ENCODE results near the gene TAC1. TPM values are rescaled to one million over a fixed set of nuclear protein-coding genes. Genes with fewer than 3 reads are reported as not detected.

The TAC1 gene
- total RNA-seq, 1 experiment from 2014 or later, result not detected

GRCh38 chr7:97735075-97735474, 3.2 kb downstream of the TAC1 start:
- POLR2A ChIA-PET (ENCODE audit: unreplicated experiment), result no interaction called here
- no peaks in the 10 kb centered on the region for H4K20me1 ChIP-seq (ENCODE audit: insufficient read depth)
- H3K4me1 ChIP-seq (replicated peaks; ENCODE audit: insufficient read depth), result no peaks in the 10 kb centered on the region
- no peaks in the 10 kb centered on the region for H3K9me3 ChIP-seq (ENCODE audit: insufficient read depth, low read depth)
- intact Hi-C loops (cut with micrococcal nuclease; ENCODE audit: unreplicated experiment), result no loop called here
- no peak overlapping the region for H3K27ac ChIP-seq
- no peaks in the 10 kb centered on the region for H3F3A ChIP-seq (ENCODE audit: insufficient read depth, low read depth)
- BruUV-seq (replicated peaks), result no TSS peak
- TF ChIP-seq EZH2 (IDR thresholded peaks at IDR 0.05; ENCODE audit: low read depth), result no peak
- no peak for TF ChIP-seq CTCF (conservative IDR thresholded peaks at IDR 0.05)
- H3K79me2 ChIP-seq (ENCODE audit: low read depth), result no peaks in the 10 kb centered on the region
- DNase-seq, result no peak
- H3K36me3 ChIP-seq (ENCODE audit: low read depth), result no peaks in the 10 kb centered on the region
- no peaks in the 10 kb centered on the region for H3K9me2 ChIP-seq (ENCODE audit: insufficient read depth)
- peaks cover 2% of the 10 kb centered on the region; the same call in 1 of the 2 replicates for H3K27me3 ChIP-seq (ENCODE audit: insufficient read depth, low read depth)
- no peak overlapping the region for H3K4me3 ChIP-seq
- no peak overlapping the region for H3K4me2 ChIP-seq
- CTCF ChIA-PET, result no interaction called here
- no peak overlapping the region for H2AFZ ChIP-seq

GRCh38 chr7:97748482-97748881, 16.6 kb downstream of the TAC1 start:
- H3K79me2 ChIP-seq (ENCODE audit: low read depth), result no peaks in the 10 kb centered on the region
- BruUV-seq (replicated peaks), result no TSS peak
- no peak overlapping the region for H3K4me3 ChIP-seq
- H3K27ac ChIP-seq, result no peak overlapping the region
- CTCF ChIA-PET, result no interaction called here
- H3K27me3 ChIP-seq (ENCODE audit: insufficient read depth, low read depth), result peaks cover 10% of the 10 kb centered on the region; the same call in 1 of the 2 replicates
- H3F3A ChIP-seq (ENCODE audit: insufficient read depth, low read depth), result no peaks in the 10 kb centered on the region
- POLR2A ChIA-PET (ENCODE audit: unreplicated experiment), result no interaction called here
- H3K4me1 ChIP-seq (replicated peaks; ENCODE audit: insufficient read depth), result no peaks in the 10 kb centered on the region
- no peak for TF ChIP-seq EZH2 (IDR thresholded peaks at IDR 0.05; ENCODE audit: low read depth)
- TF ChIP-seq CTCF (conservative IDR thresholded peaks at IDR 0.05), result no peak
- no peak overlapping the region for H3K4me2 ChIP-seq
- H3K9me3 ChIP-seq (ENCODE audit: insufficient read depth, low read depth), result no peaks in the 10 kb centered on the region
- no peaks in the 10 kb centered on the region for H3K9me2 ChIP-seq (ENCODE audit: insufficient read depth)
- no peak for DNase-seq
- intact Hi-C loops (cut with micrococcal nuclease; ENCODE audit: unreplicated experiment), result no loop called here
- no peak overlapping the region for H2AFZ ChIP-seq
- no peaks in the 10 kb centered on the region for H4K20me1 ChIP-seq (ENCODE audit: insufficient read depth)
- no peaks in the 10 kb centered on the region for H3K36me3 ChIP-seq (ENCODE audit: low read depth)

- TF ChIP-seq CTCF (conservative IDR thresholded peaks at IDR 0.05), result no peak
- no peak for TF ChIP-seq EZH2 (IDR thresholded peaks at IDR 0.05; ENCODE audit: low read depth)
- H3K79me2 ChIP-seq (ENCODE audit: low read depth), result no peaks in the 10 kb centered on the region
- H3K27ac ChIP-seq, result no peak overlapping the region
- DNase-seq, result no peak
- no peaks in the 10 kb centered on the region for H3K4me1 ChIP-seq (replicated peaks; ENCODE audit: insufficient read depth)
- H3K36me3 ChIP-seq (ENCODE audit: low read depth), result no peaks in the 10 kb centered on the region
- no peak overlapping the region for H2AFZ ChIP-seq
- no peaks in the 10 kb centered on the region for H3K9me3 ChIP-seq (ENCODE audit: insufficient read depth, low read depth)
- H3K4me2 ChIP-seq, result no peak overlapping the region
- no peaks in the 10 kb centered on the region for H4K20me1 ChIP-seq (ENCODE audit: insufficient read depth)
- H3K27me3 ChIP-seq (ENCODE audit: insufficient read depth, low read depth), result peaks cover 16% of the 10 kb centered on the region; the same call in 1 of the 2 replicates
- CTCF ChIA-PET, result no interaction called here
- POLR2A ChIA-PET (ENCODE audit: unreplicated experiment), result no interaction called here
- no peak overlapping the region for H3K4me3 ChIP-seq
- no TSS peak for BruUV-seq (replicated peaks)
- H3F3A ChIP-seq (ENCODE audit: insufficient read depth, low read depth), result no peaks in the 10 kb centered on the region
- H3K9me2 ChIP-seq (ENCODE audit: insufficient read depth), result no peaks in the 10 kb centered on the region
- intact Hi-C loops (cut with micrococcal nuclease; ENCODE audit: unreplicated experiment), result no loop called here
These were observed 19.7 kb downstream of the TAC1 start for GRCh38 chr7:97751566-97751965.

Data from PC-9 (cell line).